GM20431 (cell line): ENCODE measurements around the gene BIRC7.

ENCODE experiments used
- in situ Hi-C: fragments of 300-500 bp; cut with MseI, MboI; formaldehyde crosslinking; loops from one replicate; pipeline ENCODE4 v1.15.0; 2020; ENCODE audit warnings: low sequenced_read_pairs; ENCODE audit not compliant: unreplicated experiment

The BIRC7 gene, protein sequence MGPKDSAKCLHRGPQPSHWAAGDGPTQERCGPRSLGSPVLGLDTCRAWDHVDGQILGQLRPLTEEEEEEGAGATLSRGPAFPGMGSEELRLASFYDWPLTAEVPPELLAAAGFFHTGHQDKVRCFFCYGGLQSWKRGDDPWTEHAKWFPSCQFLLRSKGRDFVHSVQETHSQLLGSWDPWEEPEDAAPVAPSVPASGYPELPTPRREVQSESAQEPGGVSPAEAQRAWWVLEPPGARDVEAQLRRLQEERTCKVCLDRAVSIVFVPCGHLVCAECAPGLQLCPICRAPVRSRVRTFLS

GRCh38 chr20:63235399-63235983, at the start of gene BIRC7:
TSS of gene BIRC7 (plus strand) at chr20:63235905. CDS start at chr20:63236097, 192 bp downstream.
- in situ Hi-C loops, result no loop called here

- in situ Hi-C loops, result no loop called here
These were observed 49.6 kb upstream of the BIRC7 start for GRCh38 chr20:63186084-63186483.

GRCh38 chr20:63186528-63187316, 49.0 kb upstream of the BIRC7 start:
- in situ Hi-C loops, result no loop called here

GRCh38 chr20:63187338-63188158, 48.2 kb upstream of the BIRC7 start:
- in situ Hi-C loops, result no loop called here

DNA sequence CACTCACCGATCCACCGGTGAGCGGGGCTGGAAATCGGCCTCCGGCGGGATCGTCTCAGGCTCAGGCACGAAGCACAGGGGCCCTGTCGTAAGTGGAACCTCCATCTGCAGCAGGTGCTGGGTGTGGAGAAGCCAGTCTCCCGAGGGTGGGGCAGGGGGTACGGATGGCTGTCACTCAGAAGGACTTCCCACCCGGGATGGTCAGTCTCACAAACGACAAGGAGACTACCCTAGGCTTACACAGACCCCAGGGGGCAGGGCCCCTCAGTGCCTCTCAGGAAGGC, 47.6 kb upstream of the BIRC7 start:
- in situ Hi-C loops, result no loop called here

DNA sequence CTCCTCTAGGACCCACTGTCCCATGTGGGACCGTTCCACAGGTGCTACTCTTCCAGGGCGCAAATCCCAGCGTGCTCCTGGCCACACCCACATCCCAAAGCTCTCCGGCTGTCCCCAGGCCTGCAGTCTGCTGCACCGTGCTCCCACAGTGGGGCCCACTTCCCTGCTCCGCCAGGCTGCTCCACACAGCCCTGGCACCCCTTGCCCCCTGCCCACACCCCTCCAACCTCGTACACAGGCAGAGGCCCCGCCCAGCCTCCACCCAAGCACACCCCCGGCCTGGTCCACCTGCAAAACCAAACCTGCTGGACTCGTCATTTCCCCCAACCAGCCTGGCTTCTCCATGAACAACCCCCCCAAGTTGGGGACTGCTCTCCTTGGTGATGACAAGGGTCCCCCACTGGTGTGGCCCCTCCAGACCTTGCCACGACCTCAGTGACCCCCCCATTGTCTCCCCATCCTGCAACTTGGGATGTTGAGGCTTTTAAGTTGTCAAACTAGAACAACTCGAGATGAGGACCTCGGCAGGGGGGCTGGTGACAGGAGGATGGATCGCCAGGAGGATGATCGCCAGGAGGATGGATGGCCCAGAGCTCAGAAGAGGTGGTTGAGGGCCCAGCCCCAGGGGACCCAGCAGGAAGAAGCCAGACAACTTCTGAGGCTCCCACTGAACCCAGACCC, 46.9 kb upstream of the BIRC7 start:
- in situ Hi-C loops, result no loop called here

DNA sequence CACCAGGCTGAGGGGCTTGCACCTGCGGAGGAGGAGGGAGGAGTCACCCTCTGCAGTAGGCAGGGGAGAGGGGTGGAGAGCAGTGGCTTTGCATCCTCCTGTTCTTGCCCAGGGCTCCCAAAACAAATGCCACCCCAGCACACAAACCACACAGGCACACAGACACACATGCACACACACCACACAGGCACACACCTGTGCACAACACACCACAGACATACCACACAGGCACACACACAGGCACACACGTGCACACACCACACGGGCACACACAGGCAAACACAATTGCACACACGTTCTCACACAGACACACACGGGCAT, 46.4 kb upstream of the BIRC7 start:
- in situ Hi-C loops, result no loop called here

DNA sequence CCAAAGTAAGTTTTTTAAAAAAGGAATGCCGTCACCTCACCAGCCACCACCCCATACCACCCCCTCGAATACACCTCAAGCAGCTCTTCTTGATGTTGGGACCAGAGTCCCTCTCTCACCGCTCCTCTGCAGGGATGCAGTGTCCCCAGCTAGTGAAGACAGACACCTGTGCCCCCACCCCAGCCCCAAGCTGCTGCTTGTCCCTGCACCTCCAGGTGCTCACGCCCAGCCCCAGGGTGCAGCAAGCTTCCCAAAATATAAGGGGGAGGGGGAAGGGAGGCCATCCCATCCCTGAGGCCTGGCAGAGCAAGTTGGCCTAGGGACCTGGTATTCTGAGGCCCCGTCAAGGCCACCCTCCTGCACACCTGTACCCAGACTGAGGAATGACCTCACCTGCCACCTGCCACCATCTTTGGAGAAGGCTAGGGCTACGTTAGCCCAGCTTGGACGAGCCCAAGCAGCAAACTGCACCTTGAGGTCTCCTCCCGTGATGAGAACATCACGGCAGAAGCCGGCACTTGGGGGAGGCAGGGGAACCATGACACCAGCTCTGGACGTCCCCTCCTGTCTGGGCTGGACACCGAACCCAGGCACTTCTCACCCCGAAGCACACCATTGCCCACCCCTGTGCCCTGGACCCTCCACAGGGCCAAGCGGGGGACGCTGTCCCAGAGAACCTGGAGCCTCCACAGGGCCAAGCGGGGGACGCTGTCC, 45.7 kb upstream of the BIRC7 start:
- in situ Hi-C loops, result no loop called here

GRCh38 chr20:63190828-63191227, 44.9 kb upstream of the BIRC7 start:
- in situ Hi-C loops, result no loop called here

DNA sequence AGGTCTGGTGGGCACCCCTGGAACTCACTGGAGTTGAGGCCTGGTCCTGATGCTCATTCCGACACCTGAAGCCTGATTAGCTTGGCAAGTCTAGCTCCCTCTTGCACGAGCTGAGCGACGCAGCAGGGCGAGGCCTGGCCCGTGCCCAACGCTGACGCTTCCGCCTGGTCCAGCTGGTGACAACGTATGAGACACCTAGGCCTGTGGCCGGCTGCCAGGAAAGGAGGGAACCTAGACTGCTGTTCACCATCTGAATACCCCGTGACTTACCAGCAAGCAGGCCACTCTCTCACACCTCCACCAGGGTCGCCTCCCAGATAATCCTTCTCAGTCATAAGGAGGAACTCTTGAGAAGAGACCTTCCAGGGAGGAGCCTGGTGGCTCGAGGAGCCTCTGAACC, 44.3 kb upstream of the BIRC7 start:
- in situ Hi-C loops, result no loop called here

GRCh38 chr20:63192721-63193120, 43.0 kb upstream of the BIRC7 start:
- in situ Hi-C loops, result no loop called here

DNA sequence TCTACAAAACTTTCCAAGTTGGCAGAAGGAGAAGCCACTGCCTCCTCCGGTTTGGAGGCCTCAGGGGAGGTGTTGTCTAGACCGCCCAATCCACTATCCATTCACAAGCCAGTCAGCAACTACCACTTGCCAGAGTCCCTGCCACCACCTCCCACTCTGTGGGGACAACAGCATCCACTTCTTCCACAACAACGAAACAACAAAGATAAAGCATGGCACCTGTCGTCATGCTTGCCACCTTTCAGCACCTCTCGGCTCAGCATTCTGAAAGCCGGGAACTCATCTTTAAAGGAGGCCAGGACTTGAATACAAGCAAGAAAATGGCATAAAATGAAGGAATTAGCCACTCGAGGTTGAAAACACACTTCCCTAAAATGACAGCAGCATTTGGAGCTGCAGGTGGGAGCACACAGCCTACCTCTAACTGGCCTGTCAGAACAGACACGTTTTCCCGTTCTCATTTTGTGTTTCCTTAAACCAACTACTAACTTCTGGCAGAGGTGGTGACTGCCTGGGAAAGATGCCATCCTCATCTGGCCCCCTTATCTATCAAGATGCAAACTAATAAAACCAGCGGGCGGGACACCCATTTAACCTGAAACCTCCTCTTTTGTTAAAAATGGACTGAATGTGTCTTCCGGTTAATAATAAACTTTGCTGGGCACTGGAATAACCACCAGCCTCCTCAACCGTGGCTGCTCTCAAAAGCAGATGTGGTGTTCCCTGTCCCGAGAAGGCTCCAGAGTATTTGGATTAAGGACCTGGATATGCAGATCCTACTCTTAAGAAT, 41.5 kb upstream of the BIRC7 start:
- in situ Hi-C loops, result no loop called here

DNA sequence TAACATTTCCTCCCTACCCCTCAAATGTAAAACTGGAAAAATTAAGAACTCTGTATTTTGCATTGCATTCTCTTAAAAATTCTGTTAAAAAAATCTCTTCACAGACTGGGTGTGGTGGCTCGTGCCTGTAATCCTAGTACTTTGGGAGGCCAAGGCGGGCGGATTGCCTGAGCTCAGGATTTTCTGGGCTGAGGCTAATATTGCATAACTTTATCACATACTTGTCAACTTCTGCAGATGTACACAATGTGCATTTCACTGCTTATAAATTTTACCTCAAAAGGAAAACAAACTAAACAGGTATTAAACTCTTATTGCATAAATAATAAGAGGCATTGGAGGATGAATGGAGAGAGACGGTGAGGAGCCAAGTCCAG, 40.9 kb upstream of the BIRC7 start:
- in situ Hi-C loops, result no loop called here

DNA sequence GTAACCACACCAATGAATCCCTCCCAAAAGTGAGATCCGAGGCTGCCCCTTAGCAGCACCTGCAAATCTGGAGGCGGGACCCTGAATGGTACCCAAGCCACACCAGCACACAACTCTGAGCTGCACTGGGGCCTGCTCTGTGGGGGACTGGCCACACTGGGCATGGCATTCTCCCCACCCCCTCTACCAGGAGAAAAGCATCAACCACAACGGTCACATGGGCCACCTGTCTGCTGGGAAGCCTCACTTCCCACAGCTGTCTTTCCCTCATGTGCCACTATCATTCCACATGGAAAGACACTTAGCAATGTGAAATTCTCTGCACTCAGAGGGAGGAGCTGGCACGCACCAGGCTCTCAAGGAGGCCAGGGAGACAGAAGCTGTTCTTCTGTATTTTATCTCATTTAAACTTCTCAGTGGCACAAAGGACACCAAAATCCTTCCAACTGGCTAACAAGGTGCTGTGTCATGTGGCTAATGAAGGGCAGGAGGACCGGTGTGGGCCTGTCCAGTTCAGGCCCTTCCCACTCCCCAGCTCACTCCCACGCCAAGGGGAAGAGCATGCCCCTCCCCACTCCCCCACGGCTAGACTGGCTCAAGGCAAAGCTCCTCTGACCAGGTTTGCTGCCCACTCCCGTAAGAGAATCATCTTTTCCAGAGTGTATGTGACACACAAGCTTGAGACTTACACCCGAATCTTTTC, 38.8 kb upstream of the BIRC7 start:
- in situ Hi-C loops, result no loop called here

DNA sequence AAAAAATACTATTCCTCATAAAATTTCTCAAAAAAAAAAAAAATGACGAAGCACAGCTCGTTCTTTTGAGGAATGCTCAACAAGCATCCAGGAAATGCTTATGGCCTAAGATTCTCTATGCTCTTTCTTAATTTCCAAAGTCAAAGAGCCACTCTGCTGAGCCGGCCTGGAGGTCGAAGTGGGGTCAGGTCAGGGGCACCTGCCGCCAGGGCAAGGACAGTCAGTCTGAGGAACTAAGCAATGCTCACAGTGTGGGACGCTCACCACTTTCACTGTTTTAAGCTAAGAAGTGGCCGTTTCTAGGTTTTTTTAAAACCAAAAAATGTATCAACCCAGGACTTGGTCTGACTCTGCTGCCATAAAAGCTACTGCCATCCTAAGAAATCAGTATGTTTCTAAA, 37.1 kb upstream of the BIRC7 start:
- in situ Hi-C loops, result no loop called here

- in situ Hi-C loops, result no loop called here
These were observed 33.7 kb upstream of the BIRC7 start for GRCh38 chr20:63202021-63202420.

DNA sequence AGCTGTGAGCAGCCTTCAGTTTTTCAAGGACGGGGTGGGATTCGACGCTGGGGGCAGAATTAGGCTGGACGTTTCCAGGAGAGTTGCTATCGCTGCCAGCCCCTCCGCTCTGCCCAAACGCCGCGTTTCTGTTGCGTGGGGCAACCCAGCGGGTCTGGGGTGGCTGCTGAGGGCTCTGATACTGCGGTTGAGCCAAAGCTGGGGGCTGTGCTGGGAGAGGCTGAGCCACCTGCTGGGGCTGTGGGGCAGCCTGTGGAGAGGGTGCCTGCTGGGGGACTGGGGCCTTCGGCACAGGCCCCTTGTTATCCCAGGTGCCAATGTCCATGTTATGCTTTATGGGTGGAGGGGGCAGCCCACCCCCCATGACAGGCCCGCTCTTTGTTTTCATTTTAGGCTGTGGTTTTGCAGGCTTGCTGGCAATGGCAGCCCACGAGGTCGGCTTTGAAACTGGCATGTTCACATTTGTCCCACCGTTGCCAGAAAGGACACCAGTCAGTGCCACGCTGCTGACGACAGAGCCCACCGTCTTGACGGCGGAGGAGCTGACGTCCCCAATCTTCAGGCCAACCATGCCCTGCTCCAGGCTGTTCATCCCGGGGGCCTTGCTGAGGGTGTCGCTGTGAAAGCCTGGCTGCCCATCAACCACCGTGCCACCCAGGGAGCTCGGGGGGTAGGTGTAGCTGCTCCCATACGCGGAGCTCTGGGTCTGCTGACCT, 32.7 kb upstream of the BIRC7 start:
- in situ Hi-C loops, result no loop called here

DNA sequence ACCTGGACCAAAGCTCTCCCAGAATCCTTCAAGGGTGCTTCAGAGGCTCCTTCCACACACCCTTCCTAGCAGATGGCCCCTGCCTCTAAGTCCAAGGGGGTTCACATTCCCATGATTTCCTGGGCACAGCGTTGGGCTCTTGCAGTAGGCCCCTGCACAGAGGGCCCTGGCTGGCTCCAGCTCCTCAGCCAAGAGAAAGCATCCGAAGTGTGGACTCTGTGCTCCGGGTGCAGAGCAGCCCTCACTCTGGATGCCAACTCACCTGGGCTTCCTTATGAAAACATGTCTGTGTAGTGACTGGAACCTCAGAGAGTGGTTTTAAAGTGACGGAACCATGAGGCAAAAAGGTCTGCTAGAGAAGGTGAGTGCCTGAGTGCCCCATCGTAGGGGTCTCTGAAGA, 31.3 kb upstream of the BIRC7 start:
- in situ Hi-C loops, result no loop called here
